A549 (cell line): Measurements from ENCODE around the gene MCM10.

ENCODE experiments used
- CTCF ChIP-seq: fragments of >200 bp; sonication (Bioruptor Twin); formaldehyde crosslinking; IDR thresholded peaks from 3 replicates; pipeline ENCODE4 v1.5.1; 2016
- EP300 ChIP-seq, 2 experiments: fragments of >200 bp; sonication (Bioruptor Twin); formaldehyde crosslinking; IDR thresholded peaks; 2 replicates in 1 of 2; 3 replicates in 1 of 2; pipeline ENCODE4 v1.6.1; 2016 to 2017
- HDAC2 ChIP-seq: fragments of 200-600 bp; sonication (generic); IDR thresholded peaks from 2 replicates; pipeline ENCODE4 v1.6.1; 2016
- HMGXB4 ChIP-seq: fragments of 250-450 bp; sonication (Bioruptor Pico); IDR thresholded peaks from 2 replicates; pipeline ENCODE4 v1.5.0; 2021; ENCODE audit warnings: mild to moderate bottlenecking, moderate library complexity, borderline replicate concordance
- POLR2A ChIP-seq: IDR thresholded peaks from 2 replicates; pipeline ENCODE4 v1.6.1; 2012; ENCODE audit warnings: mild to moderate bottlenecking, low read length
- RNF2 ChIP-seq: fragments of 200-600 bp; sonication (generic); IDR thresholded peaks from 2 replicates; pipeline ENCODE4 v1.6.1; 2016; ENCODE audit warnings: low read depth, mild to moderate bottlenecking, antibody characterized with exemption, moderate library complexity, borderline replicate concordance

GRCh38 chr10:13168781-13169180, 7.4 kb downstream of the MCM10 start:
- no peak for TF ChIP-seq CTCF
- TF ChIP-seq EP300 (IDR thresholded peaks at IDR 0.05): no peak
- TF ChIP-seq HMGXB4 (CRISPR knock-in tag): no peak
- no peak for TF ChIP-seq RNF2
- TF ChIP-seq POLR2A: no peak
- no peak for TF ChIP-seq HDAC2
